Adrenal gland (tissue), 5 donors: ENCODE results near the gene DNAH3.

Experiments used
- POLR2A ChIP-seq, 2 donors: fragments of 450-650 bp; IDR thresholded peaks; one replicate each; pipeline ENCODE4 v1.6.1; 2017; ENCODE audit warnings: antibody characterized with exemption in 2 of 2, mild to moderate bottlenecking in 2 of 2, moderate library complexity in 1 of 2
- TF ChIP-seq, protein P1 (sequence below), 6 experiments: fragments of 450-650 bp in 4 of 6; fragments of 200-600 bp in 2 of 6; sonication (generic) in 1 of 6; IDR thresholded peaks; 1 replicate in 5 of 6; 2 replicates in 1 of 6; pipeline versions ENCODE4 v1.5.1 to v1.8.0; 2016 to 2021; ENCODE audit warnings: antibody characterized with exemption in 6 of 6, mild to moderate bottlenecking in 2 of 6, moderate library complexity in 1 of 6
- donor health status: DM: no; HTN: no; CAD: no.

DNA sequence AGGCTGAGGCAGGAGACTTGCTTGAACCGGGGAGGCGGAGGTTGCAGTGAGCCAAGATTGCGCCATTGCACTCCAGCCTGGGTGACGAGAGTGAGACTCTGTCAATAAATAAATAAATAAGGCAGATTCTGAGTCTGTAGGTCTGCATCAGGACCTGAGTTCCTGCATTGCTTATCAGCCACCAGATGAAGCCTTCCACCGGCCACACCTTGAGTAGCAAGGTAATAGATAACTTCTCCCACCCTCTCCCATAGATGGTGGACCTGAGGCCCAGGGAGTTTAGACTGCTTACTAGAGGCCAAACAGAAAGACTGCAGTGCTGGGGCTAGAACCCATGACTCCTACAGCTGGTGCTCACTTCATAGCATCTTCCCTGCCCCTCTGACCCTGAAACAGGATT, 38.7 kb upstream of the DNAH3 start:
- TF ChIP-seq, protein P1, sequence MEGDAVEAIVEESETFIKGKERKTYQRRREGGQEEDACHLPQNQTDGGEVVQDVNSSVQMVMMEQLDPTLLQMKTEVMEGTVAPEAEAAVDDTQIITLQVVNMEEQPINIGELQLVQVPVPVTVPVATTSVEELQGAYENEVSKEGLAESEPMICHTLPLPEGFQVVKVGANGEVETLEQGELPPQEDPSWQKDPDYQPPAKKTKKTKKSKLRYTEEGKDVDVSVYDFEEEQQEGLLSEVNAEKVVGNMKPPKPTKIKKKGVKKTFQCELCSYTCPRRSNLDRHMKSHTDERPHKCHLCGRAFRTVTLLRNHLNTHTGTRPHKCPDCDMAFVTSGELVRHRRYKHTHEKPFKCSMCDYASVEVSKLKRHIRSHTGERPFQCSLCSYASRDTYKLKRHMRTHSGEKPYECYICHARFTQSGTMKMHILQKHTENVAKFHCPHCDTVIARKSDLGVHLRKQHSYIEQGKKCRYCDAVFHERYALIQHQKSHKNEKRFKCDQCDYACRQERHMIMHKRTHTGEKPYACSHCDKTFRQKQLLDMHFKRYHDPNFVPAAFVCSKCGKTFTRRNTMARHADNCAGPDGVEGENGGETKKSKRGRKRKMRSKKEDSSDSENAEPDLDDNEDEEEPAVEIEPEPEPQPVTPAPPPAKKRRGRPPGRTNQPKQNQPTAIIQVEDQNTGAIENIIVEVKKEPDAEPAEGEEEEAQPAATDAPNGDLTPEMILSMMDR (IDR thresholded peaks at IDR 0.05), result no peak
- no peak for TF ChIP-seq POLR2A (IDR thresholded peaks at IDR 0.05)
